HEK293T (cell line): ENCODE data around the gene PRKCE.

Experiments used
- BHLHE40 ChIP-seq: fragments of 450-650 bp; IDR thresholded peaks from 2 replicates; pipeline ENCODE4 v1.6.1; 2016; ENCODE audit warnings: mild to moderate bottlenecking, moderate library complexity, borderline replicate concordance
- FOXK2 ChIP-seq: fragments of 450-650 bp; IDR thresholded peaks from 2 replicates; pipeline ENCODE4 v1.6.1; 2016; ENCODE audit warnings: mild to moderate bottlenecking
- NFRKB ChIP-seq: fragments of 450-650 bp; IDR thresholded peaks from 2 replicates; pipeline ENCODE4 v1.6.1; 2016; ENCODE audit warnings: mild to moderate bottlenecking, moderate library complexity
- PKNOX1 ChIP-seq: fragments of 450-650 bp; IDR thresholded peaks from 2 replicates; pipeline ENCODE4 v1.6.1; 2016
- SP1 ChIP-seq: fragments of 450-650 bp; IDR thresholded peaks from 2 replicates; pipeline ENCODE4 v1.6.1; 2017
- SUZ12 ChIP-seq: fragments of 450-650 bp; IDR thresholded peaks from 2 replicates; pipeline ENCODE4 v1.6.1; 2016; ENCODE audit warnings: mild to moderate bottlenecking
- ZNF384 ChIP-seq: fragments of 450-650 bp; IDR thresholded peaks from 2 replicates; pipeline ENCODE4 v1.6.1; 2016

- TF ChIP-seq PKNOX1 (no peak), ZNF384 (no peak), NFRKB (no peak), BHLHE40 (no peak), SP1 (no peak), SUZ12 (no peak), FOXK2 (no peak)
These were observed 188.2 kb downstream of the PRKCE start for GRCh38 chr2:45839508-45840251.
